HG03064 (cell line): ENCODE data around the gene CABS1.

Experiments
- ATAC-seq: cut with Tn5 transposase; IDR thresholded peaks from one replicate; pipeline ENCODE4 v1.9.1; 2021; ENCODE audit warnings: low read depth; ENCODE audit not compliant: unreplicated experiment

CABS1 gene

DNA sequence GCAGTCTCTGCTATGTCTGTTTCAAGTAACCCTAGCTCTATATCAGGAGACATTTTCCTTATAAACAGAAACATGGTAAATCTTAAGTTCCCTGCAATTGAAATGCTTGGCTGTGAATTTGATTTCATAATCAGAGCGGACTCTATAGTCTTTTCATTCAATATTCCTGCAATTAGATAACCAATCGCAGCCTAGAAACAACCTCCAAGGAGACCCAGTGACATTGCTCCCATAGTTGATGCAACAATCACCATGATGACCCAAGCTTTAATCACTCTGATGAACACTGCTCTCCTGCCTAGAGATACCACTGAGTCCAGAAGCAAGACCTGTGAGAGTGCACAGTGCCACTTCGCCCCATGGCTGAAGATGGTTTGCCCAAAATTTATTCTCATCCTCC lies at the start of gene CABS1:
Gene CABS1 (plus strand): TSS at position 301 of the 400 bp plus-strand sequence. CDS start 59 bp downstream, at position 360.
- no peak for ATAC-seq

DNA sequence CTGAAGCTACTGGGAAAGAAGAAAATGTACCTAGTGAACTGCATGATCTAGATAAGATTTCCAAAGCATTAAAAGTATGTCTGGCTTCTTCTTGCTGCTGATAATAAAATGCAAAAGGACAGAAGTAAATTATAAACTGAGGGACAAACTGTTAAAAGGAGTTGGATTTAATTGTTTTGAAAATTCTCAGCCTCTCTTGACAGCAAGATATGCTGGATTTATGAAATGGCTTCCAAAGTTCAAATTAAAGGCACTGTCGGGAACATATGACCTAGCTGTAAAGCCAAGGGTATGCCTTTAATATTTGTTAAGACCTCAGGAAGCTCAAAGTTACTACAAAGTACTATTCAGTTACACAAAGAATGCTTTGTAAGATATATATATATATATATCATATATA lies 46.1 kb upstream of the CABS1 start:
- ATAC-seq: no peak

DNA sequence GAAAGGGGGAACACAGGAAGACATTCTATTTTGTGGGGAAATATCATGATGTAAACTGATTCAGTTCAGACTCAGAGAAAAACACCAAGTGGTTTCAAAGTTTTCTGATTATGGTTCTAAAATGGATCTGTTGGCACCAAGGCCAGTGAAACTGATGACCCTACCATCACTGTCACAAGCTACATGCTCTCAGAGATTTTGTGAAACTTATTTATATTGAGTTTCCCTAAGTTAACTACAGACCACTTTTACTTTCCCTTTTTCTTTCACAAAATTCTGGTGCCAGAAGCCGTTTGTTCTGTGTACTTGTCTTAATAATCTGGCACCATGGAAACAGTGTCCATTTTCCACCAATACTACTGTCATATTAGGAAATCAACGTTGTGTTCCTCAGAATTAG lies 43.4 kb upstream of the CABS1 start:
- ATAC-seq: no peak

DNA sequence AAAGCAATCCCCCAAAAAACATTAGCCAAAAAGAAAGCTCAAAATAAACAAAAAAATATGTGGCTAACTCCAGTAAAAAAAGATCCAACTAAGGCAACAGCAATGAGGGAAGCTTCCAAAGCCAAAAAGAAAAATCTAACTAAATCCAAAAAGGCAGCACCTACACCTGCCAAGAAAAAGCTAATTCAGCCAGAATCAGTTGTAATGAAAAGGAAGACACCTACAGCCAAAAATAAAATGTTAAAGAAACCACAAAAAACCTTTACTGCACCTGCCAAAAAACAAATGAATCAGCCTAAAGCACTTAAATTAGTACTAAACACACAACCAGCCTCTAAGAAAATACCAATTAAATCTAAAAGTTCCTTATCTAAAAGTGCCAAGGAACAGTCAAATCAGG lies 37.2 kb upstream of the CABS1 start:
- ATAC-seq: no peak

DNA sequence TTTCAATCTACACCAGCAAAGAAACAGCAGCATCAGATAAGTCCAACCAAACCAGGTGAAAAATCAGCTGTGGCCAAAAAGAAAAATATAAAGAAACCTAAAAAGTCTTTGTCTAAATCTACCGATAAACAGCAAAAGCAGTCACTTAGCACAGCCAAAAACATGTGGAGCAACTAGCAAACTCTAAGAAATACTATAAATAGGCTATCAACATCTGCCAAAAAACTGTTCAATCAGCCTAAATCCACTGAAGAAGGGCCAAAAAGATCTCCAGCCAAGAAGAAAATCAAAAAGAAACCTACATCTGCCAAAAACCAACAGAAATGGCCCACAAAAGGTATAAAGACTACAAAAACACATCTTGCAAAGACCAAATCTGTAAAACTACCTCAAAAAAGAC lies 36.7 kb upstream of the CABS1 start:
- no peak for ATAC-seq

DNA sequence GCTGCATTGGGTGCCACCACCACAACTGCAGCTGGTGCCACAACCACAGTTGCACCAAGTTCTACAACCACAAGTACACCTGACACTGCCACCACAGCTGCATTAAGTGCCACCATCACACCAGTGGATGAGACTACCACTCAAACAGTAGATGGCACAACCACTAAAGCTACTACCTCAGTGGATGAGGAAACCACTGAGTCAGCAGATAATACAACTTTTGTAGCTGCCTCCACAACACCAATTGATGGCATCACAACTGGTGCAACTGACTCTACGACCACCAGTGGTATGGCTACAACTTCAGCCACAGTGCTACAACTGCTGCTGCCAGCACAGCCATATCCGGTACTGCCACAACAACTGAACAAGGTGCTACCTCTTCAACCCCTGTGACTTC lies 35.1 kb upstream of the CABS1 start:
- no peak for ATAC-seq

DNA sequence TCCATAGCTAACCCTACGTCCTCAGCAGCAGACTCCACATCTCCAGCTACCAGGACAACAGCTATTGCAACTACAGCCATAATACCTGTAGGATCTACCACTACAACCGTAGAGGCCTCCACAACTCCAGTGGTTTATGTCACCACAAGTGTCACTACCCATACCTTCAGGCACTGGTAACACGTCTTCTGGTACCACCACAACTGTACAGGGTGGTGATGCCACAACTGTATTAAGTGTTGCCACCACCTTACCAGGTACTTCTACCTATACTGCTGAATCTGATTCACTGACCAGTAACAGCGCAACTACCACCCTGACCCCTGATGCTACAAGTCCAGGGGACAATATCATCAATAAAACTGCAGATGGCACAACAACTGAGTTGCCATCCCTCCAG lies 34.6 kb upstream of the CABS1 start:
- ATAC-seq: no peak

DNA sequence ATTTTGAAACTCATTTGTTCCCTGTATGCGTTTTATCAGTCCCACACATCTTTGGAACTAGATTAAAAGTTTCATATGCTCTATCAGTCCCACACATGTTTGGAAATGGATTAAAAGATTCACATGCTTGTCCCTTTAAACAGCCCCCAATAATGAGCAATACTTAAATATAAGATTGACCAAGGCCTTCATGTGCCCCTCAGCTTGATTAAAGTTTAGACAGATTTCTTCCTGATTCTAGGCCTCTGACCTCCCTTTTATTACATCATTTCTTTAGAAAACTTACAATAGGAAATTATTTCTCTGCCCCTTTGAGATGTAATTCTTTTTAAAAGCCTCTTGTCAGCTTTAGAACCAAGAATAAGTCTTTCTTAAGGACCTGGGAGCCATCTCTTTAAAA lies 31.7 kb upstream of the CABS1 start:
- no peak for ATAC-seq

DNA sequence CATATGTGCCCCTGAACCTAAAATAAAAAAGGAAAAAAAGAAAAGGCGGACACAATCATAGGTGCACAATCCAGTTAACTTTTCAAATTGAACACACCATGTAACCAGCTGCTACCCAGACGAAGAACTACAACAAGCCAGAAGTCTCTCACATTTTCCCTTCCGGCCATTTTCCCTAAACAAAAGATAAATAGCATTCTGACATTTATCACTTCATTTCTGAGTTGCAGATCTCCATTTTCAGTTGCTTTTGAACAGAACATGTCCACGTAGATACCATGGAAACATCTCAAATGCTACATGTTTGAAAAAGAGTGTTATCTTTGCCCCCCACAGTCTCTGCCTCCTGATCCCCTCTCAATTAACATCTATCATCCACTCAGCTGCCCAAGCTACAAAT lies 29.2 kb upstream of the CABS1 start:
- ATAC-seq: no peak

DNA sequence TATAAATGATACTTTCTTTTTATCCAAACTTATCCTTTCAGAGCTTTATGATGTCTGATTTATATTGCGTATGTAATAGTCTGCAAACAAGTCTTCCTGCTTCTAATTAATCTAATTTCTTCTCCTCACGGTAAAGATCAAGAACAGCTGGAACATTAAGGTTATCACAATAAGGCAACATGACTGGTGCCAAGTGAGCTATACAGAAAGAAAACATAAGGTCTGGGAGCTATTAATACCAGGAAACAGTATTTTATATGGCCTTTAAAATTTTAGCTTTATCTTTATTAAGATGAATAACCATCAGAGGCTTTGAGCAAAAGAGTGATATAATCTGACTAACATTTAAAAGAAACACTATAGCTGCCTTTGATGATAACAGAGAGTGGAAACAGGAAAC lies 28.7 kb upstream of the CABS1 start:
- ATAC-seq: no peak

DNA sequence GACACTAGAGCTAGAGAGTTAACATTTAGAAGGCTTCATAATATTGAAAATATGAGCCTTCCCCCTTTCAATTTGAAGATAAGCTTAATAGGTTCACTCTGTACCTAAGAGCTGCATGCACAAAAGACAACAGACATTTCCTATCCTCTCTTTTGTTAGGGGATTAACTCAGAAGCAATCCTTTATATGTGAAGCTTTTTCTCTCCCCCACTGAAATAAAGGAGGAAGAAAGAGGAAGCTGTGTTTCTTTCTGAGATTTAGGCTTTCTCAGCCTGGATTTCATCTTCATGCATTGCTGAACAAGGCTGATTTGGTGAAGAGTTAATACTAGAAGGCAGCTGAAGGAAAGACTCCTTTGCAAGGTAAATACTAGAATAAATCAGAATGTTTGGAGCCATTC lies 21.0 kb upstream of the CABS1 start:
- no peak for ATAC-seq

DNA sequence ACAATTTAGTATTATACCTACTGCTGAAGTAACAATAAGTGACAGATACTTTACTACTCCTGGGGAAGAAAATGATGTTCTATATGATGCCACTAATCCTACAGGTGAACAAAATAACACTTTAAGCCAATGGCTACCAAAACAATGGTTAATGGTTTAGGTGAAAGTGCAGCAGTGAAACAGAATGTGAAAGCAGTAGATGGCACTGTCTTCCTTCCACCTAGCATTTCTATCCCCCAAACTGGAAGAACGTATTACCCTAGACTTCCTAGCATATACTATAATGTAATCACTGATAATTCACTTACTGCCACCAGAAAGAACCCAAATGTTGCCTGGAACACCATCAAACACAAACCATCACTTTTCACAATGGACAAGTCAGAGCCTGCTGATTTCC lies 18.9 kb upstream of the CABS1 start:
- no peak for ATAC-seq

DNA sequence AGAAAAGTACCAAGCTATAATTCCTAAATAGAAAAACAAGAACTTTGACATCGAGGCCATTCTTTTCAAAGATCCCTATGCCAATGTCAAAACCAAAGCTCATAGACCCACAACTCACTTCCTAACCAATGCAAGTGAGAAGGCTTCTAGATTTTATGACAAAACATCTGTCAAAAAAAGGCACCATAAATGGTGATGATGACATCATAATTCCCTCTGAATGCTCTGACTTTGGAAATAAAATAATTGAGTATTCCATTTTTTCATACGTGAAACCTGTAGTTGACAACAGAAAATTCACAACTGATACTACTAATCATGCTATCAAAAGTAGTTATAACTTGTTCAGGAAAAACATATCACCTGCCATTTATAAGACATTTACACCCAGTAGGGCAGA lies 8.7 kb upstream of the CABS1 start:
- ATAC-seq: no peak

DNA sequence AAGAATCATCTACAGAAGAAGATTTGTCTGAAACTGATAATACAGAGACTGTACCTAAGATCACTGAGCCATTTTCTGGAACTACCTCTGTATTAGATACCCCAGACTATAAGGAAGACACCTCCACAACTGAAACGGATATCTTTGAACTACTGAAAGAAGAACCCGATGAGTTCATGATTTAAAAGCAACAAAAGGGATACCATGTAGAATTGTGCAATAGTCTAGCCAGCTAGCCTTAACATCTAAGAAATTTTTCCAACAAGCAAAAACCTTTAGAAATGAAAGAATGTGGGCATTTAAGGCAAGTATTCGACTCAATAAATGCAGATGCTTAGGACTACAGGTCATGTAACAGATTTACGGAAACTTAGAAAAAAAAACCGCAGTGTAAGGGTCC lies 1.3 kb downstream of the CABS1 start:
- ATAC-seq: no peak

DNA sequence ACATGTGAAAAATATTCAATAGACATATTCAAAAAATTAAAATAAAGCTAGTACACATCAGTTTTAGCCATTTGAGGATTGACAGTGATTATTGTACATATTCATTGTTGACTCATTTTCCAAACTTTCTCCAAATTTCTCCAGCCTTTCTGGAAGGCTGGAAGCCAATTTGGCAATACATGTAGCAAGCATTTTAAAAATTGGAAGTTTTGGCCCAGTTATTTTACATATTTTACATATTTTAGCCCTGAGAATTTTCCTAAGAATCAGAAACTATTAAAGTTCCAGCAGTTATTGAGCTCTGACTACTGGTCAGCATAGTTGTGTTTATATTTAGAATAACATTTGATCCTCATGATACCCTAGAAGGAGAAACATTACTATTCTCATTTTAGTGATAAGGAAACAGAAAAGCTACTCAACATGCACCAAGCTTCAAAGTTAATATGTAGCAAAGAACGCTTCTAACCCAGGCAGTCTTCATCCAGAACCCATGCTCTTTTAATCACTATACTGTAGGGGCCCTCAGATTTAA lies 3.2 kb downstream of the CABS1 start:
- no peak for ATAC-seq

DNA sequence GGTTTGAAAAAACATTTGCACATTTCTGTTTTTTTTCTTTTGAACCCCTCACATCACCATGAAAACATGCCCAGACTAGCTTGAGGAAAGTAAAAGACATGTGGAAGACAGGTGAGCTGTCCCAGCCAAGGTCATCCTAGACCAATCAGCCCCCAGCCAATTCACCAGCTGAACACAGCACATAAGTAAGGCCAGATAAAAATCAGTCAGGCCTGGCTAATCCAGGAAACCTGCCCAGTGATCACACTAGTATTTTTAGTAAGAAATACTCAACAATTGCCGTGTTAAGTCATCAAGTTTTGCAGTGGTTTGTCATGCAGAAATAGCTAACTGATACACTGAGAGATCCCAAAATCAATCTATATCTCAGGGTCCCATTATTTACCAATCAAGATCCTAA lies 21.4 kb downstream of the CABS1 start:
- ATAC-seq: no peak

DNA sequence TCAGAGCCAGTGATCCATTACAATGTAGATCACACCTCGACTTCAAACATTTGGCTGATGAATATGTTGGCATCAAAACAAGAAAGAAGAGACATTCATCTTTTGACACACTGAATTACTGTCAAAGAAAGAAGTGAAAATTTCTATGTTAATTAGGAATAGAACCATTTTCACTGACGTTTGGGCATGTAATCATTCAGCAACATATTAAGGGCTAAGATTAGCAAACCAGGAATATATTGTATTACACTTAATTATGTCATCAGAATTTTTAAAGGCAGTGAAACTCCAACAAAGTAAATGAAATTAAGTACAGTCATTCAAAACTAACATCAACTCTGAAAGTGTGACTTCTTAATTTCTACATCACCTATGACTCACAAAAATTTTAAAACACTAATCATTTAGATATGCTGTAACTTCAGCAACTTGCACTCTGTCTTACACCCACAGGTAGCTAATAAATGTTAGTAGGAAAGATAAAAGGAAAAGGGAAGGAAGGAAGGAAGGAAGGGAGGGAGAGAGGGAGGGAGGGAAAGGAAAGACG lies 24.4 kb downstream of the CABS1 start:
- no peak for ATAC-seq

DNA sequence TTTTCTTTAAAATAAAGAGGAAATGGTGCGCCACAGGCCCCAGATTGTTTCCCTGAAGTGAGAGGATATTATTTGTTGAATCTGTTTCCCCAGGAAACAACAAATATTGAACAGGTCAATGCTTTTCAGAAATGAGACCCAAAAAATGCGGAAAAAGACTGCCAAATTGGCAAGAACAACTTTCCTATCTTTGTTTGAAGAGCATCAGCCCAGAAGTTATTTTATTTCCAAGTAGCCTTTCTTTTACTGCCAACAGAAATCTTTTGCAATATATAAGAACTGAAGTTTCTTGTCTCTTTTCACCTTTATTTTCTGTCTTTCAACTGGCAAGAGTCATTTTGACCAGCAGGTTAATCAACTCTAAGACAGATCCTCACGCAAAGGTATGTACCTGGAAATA lies 25.7 kb downstream of the CABS1 start, which contains the start of gene SMR3A:
Gene SMR3A (plus strand): TSS at position 301 of the 400 bp plus-strand sequence. CDS start 1,356 bp downstream, outside the sequence.
- ATAC-seq: no peak

DNA sequence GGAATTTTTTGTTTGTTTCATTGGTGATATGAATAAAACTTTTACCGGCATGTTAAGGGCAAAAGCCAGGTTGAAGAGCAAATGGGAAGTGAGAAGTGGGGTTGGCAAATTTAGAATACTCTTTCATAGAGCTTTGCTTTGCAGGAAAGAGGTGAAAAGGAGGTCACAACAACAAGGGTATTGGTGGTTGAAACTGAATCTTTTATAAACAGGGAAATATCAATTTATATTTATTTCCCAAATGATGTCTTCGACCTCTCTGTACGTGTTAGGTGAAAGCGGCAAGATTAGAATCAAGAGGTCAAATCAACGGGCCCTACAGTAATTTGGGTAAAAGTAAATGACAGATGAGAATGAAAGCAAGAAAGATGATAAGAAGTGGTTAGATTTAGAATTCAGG lies 29.2 kb downstream of the CABS1 start:
- no peak for ATAC-seq

DNA sequence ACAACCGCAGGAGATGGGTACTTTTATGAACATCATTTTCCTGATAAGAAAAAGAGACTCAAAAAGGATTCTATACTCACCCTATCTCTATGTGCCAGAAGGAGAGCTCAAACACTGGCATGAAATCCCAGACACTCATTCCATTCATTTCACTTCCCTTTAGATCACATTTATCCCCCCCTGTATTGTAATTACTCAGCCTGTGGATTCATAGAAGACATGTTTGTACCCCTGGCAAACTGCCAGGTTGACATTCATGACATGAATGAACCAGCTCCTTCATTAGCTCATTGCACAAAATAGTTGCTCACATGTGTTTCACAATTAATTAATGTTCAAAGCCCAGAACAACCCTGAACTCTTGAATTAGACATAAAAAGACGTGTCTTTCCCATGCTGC lies 30.7 kb downstream of the CABS1 start:
- ATAC-seq: no peak

DNA sequence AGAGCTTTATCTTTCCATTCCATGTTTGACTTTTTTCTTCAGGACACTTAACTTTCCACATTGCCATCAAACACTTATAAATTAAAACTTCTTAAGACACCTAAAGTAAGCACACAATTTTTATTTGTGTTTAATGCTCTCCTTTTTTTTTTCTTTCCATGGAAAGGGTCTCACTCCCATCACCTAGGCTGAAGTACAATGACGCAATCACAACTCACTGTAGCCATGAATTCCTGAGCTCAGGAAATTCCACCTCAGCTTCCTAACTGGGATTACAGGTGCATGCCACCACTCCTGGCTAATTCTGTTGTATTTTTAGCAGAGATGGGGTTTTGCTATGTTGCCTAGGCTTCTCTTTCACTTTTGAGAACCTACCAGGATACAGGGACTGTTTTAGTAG lies 33.0 kb downstream of the CABS1 start:
- ATAC-seq: no peak

DNA sequence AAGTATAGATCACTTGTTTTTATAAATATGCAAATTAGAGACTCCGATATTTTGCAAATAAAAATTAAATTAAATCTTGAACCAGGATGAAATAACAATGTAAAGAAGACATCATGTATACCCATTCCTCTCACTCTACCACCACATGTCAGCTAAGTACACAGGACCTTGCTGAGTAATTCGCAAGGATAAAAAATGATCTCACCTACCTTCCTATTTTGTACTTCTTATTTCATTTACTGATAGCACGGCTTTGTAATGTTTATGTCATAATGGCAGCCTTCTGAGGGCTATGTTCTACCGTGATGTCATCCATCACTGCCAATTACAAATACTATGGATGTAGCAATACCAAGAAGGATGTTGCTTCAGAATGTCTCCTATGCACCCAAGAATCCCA lies 37.2 kb downstream of the CABS1 start:
- no peak for ATAC-seq

DNA sequence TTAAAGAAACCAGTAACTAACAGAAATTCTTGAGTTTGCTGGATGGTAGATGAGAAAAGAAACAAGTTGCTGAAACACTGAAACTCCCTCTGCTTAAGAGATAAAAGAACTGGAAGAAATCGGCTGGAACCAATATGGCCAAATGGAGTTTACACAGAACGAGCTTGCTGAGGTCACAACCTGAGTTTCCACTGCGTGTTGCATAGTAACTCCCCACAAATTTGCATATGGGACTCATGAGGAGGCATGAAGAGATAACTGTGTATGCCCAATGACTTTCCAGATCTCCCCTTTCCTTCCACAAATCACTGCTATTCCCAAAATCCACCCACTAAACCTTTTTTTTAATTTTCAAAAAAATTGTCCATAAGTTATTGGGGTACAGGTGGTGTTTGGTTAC lies 38.0 kb downstream of the CABS1 start:
- ATAC-seq: no peak
